ENCODE measurements around the gene PCGF5. TPM values are rescaled to one million over a fixed set of nuclear protein-coding genes. Genes with fewer than 3 reads are reported as not detected.

The PCGF5 gene
- total and polyA plus RNA-seq, 2 of the 8 experiments (the other 6 are each of a cell fraction or from before 2014, with no cell fraction given): 5.8 to 8.4 TPM

DNA sequence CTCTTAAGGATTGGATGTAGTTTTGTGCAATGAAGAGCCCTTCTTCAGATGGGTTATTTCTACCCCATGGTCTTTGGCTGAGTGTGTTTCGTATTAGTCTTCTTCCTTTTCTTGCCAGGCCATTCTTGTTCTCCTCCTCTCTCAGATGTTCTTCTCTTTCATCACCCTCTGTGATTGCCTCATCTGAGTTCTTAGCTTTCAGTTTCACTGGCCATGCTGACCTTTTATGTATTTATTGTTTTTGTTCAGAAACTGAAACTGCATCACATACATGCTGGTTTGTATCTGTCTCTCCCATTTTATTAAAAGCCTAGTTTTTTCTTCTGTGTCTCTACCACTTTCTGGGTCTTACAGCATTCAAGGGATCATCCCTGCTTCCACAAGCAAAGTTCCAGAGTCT, 21.7 kb upstream of the PCGF5 start (continued):
- TF ChIP-seq CHD7 (IDR thresholded peaks at IDR 0.05; ENCODE audit: insufficient replicate concordance, low read length): no peak
- no peak for TF ChIP-seq BACH1 (IDR thresholded peaks at IDR 0.05; ENCODE audit: low read length)
- TF ChIP-seq CEBPB (IDR thresholded peaks at IDR 0.05; ENCODE audit: low read depth, low read length): no peak
- no peak for TF ChIP-seq TAF7 (optimal IDR thresholded peaks at IDR 0.05; ENCODE audit: borderline replicate concordance, low read depth, low read length)
- TF ChIP-seq TBP (IDR thresholded peaks at IDR 0.05; ENCODE audit: low read depth, low read length): no peak
- TF ChIP-seq, protein P1, sequence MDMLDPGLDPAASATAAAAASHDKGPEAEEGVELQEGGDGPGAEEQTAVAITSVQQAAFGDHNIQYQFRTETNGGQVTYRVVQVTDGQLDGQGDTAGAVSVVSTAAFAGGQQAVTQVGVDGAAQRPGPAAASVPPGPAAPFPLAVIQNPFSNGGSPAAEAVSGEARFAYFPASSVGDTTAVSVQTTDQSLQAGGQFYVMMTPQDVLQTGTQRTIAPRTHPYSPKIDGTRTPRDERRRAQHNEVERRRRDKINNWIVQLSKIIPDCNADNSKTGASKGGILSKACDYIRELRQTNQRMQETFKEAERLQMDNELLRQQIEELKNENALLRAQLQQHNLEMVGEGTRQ (IDR thresholded peaks at IDR 0.05; ENCODE audit: low read length): no peak
- no peak for TF ChIP-seq HDAC6 (IDR thresholded peaks at IDR 0.05; ENCODE audit: low read depth, low read length)
- TF ChIP-seq SUZ12 (IDR thresholded peaks at IDR 0.05; ENCODE audit: low read length): no peak
- no peak for TF ChIP-seq POLR2A (IDR thresholded peaks at IDR 0.05; ENCODE audit: control extremely low read depth in 1 of 2, low read depth in 2 of 2, low read length in 2 of 2)
- TF ChIP-seq EP300 (IDR thresholded peaks at IDR 0.05; ENCODE audit: borderline replicate concordance in 1 of 2, low read depth in 2 of 2, low read length in 2 of 2): no peak
- TF ChIP-seq EGR1 (IDR thresholded peaks at IDR 0.05; ENCODE audit: borderline replicate concordance, low read depth, low read length): no peak
- TF ChIP-seq CHD1 (IDR thresholded peaks at IDR 0.05; ENCODE audit: low read depth, low read length): no peak
